HG02884 (cell line): ENCODE results near the gene FOXO1.
A peak's percentile ranks its signal among the peaks of the same experiment; 100 is the strongest.
"Not testable (repeated sequence)": the region's sequence is repeated elsewhere in the genome, so short reads cannot be mapped to it uniquely, and the experiment has no call there.

Experiments used
- ATAC-seq: cut with Tn5 transposase; IDR thresholded peaks from one replicate; pipeline ENCODE4 v1.9.1; 2021; ENCODE audit warnings: mild to moderate bottlenecking, moderate library complexity; ENCODE audit not compliant: unreplicated experiment

The FOXO1 gene

GRCh38 chr13:40666933-40667621 is 636 bp upstream of the FOXO1 start:
- no peak for ATAC-seq

GRCh38 chr13:40665126-40666044 is 1.1 kb downstream of the FOXO1 start:
- peak; percentile 1 for ATAC-seq

- no peak for ATAC-seq
Observed at GRCh38 chr13:40664350-40665125, 1.9 kb downstream of the FOXO1 start.

DNA sequence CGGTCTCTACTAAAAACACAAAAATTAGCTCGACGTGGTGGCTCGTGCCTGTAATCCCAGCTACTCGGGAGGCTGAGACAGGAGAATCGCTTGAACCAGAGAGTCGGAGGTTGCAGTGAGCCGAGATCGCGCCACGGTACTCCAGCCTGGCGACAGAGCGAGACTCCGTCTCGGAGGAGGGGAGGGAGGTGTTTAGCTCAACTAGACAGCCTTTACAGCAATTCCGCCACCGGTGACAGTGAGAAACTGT is 2.4 kb downstream of the FOXO1 start:
- ATAC-seq: not testable (repeated sequence)

- peak; percentile 36 for ATAC-seq
Observed at GRCh38 chr13:40662866-40663265, 3.6 kb downstream of the FOXO1 start.

GRCh38 chr13:40661875-40662665 is 4.4 kb downstream of the FOXO1 start:
- no peak for ATAC-seq

DNA sequence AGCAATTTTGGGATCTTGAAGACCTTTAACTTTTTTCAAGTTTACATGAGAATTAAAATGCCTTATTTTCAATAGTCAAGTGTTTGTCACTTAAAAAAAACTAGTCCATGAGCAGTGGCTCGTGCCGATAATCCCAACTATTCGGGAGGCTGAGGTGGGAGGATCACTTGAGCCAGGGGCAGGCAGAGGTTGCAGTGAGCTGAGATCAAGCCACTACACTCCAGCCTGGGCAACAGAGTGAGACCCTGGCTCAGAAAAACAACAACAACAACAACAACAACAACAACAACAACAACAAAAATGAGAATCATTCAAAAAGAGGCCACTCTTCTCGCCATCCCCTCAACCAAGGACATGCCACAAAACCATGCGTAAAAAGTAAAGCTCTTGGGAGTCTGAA is 5.7 kb downstream of the FOXO1 start:
- no peak for ATAC-seq

- no peak for ATAC-seq
Observed at GRCh38 chr13:40660141-40660664, 6.2 kb downstream of the FOXO1 start.

DNA sequence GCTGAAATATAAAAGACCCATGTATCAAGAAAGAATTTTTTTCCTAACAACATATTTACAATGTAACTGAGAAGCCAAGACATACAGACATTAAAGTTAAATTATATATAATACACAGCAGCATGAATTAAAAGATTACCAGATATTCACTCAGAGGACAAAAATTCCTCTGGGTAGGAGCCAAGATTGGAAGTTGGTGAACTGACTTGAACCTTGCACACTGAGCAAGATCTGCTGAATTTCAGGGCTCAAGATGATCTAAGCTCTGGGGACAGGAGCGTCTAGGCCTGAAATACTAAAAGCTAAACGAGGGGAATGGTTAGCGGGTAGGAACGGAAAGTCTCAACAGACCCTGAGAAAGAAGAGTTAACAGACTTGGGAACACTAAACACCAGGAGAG is 8.5 kb downstream of the FOXO1 start:
- no peak for ATAC-seq

- ATAC-seq: no peak
Observed at GRCh38 chr13:40657307-40657706, 9.1 kb downstream of the FOXO1 start.

GRCh38 chr13:40656358-40656757 is 10.1 kb downstream of the FOXO1 start:
- no peak for ATAC-seq

GRCh38 chr13:40653527-40654318 is 12.7 kb downstream of the FOXO1 start:
- ATAC-seq: no peak

DNA sequence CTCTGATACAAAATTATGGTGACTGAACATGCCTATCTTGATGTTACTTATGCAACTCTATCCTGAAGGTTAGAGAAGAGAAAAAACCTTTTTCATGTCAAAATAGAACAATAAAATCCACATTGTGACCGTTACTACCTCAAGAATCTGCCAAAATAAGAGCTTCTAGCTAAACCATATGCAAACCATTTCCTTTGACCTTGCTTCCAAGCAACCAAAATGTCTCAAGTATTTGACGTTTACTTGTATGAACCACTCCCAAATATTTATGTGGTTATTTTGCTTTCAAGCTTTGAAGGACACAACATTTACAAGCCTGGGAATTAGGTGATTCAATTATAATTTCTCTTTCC is 13.9 kb downstream of the FOXO1 start:
- ATAC-seq: peak; percentile 29

DNA sequence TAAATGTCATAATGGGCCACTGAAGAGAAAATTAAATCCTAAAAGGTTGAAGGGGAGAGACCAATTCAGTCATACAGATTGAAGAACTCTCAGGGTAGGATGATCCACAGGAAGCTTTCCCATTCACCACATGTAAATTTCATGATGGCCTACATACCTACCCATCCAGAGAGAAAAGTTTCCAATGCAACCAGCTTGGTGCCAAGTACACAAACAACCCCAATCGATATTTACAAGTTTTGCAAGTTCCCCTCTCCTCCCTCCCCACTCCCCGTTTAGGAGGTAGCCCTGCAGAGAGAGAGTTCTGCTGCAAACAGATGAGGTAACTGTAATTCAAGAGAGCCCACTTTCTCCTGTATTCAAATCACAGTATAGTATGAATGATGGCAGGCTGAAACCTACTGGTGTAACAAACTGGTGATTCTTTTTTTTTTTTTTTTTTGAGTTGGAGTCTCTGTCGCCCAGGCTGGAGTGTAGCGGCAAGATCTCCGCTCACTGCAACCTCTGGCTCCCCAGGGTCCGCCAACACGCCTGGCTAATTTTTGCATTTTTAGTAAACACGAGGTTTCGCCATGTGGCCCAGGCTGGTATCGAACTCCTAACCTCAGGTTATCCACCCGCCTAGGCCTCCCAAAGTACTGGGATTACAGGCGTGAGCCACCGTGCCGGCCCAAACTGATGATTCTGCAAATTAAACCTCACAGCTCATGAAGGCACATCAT is 14.4 kb downstream of the FOXO1 start:
- ATAC-seq: peak; percentile 42

GRCh38 chr13:40648841-40649240 is 17.6 kb downstream of the FOXO1 start:
- no peak for ATAC-seq

DNA sequence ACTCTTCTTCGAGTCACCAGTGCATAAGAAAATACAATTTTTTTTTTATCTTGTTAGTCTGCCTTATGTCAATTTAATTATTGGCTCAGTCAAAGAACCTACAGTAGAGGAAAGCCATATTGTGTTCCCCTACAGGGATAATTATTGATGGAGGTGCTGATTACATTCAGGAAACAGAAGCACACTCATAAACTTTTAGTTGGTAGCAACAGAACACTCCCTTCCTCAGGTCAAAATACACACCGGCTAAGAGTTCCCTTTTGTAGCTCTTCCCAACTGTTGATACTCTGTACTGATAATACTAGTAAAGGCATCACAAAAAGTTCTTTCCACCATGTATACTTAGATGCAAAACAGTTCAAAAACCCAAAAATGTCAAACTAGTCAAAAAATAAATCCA is 18.4 kb downstream of the FOXO1 start:
- ATAC-seq: no peak

- no peak for ATAC-seq
Observed at GRCh38 chr13:40644838-40645604, 21.4 kb downstream of the FOXO1 start.

- no peak for ATAC-seq
Observed at GRCh38 chr13:40640845-40641458, 25.5 kb downstream of the FOXO1 start.
